GM18870 (cell line): ENCODE data around the gene HSPA12A.

Source experiments
- ATAC-seq: cut with Tn5 transposase; IDR thresholded peaks from one replicate; pipeline ENCODE4 v1.9.1; 2021; ENCODE audit warnings: moderate library complexity; ENCODE audit not compliant: unreplicated experiment

Gene HSPA12A

DNA sequence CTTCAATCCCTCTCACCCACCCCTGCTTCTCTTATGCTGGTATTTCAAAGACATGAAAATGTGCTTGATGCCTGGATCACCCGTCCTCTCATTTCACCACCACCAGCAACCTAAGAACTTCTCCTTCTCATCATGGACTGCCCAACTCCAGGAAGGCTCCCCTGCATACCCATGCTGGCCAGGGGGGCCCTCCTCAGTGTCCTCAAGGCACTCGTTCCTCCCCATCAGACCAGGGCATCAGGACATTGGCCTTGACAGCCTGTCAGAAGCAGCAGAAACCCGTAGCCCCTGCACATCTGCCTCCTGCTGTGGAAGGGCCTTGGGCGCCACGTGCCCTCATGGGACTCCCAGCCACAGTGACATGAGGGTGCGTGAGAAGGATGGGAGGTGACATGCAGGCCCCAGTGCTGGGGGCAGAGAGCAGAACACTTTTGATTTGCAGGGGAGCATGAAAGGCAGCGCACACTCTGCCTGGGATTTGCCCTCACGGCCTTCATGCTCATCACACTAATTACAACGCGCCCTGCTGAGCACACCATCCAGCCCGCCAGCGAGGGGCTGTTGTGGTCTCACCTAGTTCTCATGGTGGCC lies 1.9 kb upstream of the HSPA12A start:
- ATAC-seq = no peak

DNA sequence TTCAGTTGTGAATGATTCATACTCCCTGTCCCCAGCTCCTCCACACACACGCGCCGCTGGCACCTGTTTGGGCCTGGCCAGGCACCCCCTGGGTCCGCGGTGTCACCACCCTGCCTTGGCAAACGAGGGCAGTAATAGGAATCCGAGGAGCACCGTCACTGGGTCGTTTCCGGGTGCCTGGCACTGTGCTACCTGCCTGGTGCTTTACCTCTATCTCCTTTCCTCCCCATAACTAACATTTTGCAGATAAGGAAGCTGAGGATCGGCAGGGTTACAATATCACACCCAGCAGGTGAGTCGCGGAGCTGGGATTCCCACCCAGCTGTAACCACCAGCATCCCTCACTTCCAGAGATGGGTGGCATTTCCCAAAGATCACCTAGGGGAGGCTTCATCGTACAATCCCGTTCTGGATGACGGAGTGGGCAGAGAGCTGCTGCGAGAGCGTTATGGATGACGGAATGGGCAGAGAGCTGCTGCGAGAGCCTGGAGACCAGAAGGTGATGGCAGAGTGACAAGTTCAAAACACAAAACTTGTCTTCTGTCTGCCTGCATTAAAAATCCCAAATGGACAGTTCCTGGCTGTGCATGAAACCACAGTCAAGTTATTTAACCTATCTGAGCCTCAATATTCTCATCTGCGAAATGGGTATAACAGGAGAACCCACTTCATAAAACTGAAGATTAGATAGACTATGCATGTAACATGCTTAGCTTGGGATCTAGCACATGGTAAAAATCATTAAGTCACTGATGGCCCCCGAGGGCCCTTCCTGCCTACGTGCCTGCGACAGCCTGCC lies 1.1 kb upstream of the HSPA12A start:
- no peak for ATAC-seq

DNA sequence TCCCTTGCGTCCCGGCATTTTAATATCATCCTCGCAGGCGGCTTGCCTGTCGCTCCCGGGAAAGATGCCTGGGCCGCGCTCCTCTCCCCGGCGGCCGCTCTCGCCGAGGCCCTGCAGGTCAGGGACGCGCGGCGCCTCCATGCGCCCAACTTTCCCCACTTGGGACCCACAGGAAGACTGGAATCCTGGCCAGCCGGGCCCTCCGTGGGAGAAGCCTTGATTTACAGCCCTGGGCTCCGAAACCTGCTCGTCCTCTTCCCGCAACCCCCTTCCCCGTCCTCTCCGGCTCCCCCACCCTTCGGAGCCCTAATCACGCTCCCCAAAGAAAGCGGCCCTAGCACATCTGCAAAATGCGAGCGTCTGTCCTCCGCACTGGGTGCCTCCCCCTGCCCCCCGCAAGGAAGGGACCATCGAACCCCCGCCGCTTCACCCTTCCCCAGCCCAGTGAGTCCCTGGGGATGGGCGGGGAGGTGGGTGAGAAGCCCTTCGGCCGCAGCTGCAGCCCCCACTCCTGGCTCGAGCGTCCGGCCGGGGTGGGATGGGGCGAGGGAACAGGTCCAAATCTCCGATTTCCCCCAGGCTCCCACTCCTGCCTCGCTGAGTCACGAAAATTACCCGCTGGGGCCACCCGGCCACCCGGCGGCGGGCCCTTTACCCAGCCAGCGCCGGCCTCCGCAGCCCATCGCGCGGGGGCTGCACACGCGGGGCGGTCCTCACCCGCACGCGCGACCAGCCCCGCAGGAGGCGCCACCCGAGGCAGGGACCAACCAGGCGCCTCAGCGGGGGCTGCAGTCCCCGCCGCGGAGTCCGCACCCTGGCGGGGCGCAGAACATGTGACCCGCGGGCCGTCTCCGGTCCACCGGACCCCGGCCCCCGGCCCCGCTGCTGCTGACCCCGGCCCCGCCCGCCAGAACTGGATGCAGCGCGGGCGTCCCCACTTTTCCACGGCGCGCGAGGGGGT lies 695 bp downstream of the HSPA12A start:
- no peak for ATAC-seq

DNA sequence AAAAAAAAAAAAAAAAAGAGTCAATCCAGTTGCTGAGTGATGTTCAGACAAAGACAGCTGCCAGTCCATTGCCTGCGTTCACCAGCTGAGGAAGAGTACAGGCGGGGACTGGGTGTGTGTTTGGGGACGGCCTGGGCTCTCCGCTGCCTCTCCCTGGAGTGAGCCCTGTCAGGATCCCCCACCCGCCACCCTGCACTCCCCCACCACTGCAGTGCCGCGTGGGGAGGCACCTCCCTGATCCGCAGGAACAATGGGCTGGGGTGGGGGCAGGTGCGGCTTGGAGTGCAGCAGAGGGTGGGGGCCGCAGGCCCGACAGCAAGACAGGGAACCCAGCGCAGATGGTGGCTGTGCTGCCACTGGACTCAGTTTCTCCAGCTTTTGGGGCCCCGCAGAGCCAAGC lies 1.4 kb downstream of the HSPA12A start:
- ATAC-seq = no peak

DNA sequence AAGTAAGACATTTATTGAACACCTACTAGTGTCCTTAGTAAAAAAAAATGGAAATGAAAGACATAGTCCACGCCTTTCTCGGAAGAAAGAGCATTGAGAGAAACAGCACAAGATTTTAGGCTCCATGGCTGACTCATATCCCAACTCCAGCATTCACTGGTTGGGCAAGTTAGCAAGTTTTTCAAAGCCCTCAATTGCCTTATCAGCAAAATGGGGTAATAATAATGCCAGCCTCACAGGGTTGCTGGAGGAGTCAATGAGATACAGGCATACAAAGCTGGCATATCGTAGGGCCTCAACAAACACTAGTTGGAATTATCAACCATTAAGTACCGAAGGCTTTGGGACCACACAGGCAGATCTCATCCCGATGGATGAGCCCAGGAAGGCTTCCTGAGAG lies 4.0 kb downstream of the HSPA12A start:
- ATAC-seq = no peak

DNA sequence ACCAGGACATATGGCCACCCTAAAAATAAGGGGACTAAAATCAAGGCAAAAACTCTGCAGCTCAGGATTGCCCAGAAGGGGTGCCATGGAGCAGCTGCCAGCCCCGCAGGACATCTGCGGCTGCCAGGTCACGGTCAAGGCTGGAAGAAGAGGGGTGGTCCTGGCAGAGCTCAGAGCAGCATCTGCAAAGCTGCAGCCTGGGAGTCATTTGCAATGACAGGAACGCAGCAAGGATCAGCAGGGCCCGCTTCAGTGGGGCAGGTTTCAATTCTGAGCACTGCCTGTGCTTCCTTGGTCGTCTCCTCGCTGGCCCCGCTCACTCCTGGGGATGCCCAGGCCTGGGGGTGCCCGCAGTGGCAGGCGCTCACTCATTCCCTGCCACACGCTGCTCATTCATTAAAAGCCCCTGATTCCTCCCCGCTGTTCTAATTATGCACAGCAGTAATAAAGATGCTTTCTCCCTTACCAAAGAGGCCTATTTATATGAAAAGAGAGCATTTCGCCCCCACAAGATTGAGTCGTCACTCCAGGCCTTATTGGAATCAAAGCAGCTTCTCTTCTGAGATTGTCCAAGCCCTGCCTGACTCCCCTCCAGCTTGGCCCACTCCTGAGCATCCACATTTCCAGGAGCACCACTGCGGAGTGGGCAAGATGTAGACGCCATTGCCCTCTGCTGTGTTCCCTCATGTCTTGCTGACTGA lies 4.6 kb downstream of the HSPA12A start:
- ATAC-seq = no peak

DNA sequence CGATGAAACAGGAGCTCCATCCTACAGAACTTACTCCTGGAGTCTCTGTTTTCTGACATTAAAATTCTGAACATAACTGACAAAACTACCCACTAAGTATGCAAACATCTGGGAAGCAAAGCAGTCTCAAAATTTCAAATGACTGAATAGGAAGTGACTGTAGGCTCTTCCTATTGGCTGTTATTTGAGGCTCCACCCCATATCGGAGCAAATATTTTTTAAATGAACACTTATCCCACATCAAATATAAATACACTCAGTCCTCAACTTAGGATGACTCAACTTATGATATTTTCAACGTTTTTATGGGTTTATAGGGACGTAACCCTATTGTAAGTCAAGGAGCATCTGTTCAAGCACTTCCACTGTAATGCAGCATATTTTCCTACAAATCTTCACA lies 8.8 kb downstream of the HSPA12A start:
- ATAC-seq = no peak

DNA sequence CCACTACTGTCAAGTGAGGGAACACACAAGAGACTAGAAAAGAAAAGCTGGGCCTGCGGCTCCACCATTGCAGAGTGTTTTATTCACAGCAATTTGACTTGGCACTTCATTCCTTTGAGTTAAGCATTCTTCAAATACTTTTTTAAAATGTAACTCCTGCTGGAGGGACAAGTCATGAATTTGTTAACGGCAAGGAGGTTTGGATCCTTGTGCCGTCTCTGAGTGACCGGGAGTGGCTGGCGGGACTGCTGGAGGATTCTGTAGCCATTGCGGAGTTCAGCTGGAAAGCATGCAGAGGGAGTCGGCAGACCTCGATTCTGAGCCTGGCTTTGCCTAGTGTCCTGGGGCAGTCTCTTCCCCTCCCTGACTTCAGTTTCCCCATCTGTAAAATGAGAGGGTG lies 9.8 kb downstream of the HSPA12A start:
- no peak for ATAC-seq

DNA sequence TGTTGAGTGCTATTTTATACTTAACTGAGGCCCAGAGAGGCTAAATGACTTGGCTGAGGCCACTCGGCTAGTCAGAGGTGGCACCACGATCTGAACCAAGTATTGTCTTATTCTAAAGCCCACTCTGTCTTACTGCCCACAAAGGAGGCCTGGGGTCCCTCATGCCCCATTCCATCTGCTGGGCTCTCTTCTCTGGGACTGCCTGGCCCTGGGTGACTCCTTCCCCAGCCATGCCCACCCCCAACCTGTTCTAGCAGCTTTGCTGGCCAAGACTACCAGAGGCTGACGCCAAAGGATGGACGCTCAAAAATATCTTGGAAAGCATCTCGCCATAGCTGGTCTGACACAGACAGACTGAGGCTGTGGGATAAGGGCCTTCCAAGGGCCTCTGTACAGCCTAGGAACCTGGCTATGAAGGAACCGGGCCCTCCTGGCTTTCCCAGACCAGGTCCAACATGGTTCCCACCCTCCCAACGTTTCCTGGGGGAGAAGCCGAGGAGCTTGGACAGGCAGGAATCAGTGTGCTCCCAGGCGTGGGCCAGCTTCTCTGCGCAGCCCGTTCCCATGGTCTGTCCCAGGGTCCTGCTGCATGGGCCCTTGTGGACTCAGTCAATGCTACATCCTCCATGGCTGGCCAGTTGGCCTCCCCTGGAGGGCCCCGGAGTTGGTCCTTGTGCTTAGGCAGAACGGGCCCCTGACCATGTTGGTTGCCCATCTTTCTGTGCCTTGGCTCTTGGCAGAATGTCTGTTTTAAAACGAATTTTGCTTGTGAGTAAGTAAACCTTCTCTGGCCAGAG lies 11.7 kb downstream of the HSPA12A start:
- no peak for ATAC-seq

DNA sequence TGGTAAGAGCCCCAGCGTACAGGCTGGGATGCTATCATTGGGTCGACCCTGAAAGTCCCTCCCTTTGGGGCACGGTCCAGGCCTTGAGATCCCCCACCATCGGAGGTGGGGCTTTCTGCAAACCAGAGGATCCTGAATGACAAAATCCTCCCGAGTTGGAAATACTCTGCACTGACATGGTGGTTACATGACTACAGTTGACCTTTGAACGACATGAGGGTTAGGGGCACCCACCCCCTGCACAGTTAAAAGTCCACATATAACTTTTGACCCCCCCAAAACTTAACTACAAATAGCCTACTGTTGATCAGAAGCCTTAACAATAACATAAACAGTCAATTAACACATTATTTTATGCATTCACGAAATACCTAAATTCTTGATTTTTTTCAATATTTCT lies 13.1 kb downstream of the HSPA12A start:
- no peak for ATAC-seq

DNA sequence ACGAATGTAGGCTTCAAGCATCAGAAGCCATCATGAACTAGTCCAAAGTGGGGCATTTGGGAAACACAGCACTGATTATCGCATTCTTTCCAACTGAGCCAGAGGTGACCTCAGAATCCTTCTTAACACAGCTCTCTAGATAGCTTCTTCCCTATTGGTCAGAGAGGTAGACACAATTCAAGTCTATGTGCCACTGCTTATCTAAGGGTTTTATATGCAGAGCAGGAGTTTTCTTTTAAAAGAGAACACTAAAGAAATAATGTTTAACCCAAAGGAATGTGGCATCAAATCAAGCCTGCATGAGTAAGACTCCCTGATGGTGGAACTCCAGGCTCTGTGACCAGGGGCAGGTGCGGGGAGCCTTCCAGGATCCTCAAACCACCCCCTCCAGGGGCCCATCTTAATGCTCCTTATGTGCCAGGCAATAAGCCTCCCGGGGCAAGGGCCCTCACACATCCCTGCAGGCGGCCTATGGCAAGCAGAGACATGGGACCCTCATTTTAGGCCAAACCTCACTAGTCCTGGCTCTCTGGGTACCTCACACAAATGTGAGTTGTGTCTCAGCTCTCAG lies 13.8 kb downstream of the HSPA12A start:
- ATAC-seq = no peak

DNA sequence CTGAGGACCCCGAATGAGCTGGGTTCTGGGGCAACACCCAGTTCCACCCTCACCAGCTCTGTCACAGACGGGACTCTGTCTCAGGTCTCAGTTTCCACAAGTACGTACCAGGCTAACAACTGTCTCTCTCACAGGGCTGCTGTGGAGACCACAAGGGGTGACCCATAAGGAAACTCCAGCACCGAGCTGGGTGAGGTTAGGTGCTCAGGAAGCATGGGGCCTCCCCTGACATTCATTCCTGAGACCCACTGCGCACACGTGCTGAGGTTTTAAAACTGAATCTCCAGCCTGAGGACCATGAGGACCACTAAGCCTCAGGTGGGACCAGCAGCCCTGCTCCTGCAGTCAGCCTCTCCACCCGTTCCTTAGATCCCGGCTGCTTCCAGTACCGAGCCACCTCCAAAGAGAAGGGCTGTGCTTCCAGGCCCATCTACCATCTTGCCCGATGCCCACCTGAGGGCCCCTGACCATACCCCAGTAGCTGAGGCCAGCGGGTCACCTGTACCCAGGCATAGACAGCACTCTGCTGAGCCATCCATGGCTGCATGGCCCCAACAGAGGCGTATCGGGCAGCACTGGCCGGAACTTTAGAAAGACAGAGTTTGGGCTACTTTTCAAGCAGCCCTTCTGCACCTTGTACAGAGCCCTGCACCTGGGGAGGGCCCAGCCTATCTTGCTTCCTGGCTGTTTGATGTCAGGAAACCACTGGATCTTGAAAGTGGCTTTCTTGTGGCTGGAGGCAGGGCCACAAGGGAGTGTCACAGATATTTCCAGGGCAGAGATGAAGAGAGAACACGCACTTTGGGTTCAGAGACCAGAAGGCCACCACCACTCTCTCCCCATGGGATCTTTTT lies 18.7 kb downstream of the HSPA12A start:
- ATAC-seq = no peak

DNA sequence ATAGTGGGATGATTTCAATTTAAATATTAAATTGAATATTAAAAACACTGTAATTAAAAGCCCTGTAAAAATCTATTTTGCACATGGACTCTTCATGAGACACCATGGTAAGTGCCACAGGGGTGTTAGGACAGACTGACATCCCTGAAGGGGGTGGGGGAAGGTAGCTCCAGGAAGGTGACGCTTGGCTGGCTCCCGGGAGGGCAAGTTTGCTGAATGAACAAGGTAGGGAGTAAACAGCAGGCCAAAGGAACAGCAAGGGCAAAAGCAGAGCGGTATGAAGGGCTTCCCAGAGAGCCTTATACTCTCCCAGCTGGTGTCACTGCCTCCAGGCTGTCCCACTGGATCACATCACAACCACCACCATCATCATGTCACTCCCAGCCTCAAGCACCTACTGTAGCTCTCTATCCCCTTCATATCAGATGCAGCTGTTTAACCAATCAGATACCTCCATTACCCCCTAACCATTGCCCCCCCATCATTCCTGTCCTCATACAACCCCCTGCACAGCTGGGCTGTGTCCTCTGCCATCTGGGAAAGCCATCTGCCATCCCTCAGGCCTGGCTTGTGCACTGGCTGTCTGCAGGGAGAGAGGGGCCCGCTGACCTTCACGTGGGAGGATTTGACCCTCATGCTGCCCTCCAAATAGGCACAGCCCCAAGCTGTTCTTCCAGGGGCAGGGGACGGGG lies 19.5 kb downstream of the HSPA12A start:
- ATAC-seq = no peak

DNA sequence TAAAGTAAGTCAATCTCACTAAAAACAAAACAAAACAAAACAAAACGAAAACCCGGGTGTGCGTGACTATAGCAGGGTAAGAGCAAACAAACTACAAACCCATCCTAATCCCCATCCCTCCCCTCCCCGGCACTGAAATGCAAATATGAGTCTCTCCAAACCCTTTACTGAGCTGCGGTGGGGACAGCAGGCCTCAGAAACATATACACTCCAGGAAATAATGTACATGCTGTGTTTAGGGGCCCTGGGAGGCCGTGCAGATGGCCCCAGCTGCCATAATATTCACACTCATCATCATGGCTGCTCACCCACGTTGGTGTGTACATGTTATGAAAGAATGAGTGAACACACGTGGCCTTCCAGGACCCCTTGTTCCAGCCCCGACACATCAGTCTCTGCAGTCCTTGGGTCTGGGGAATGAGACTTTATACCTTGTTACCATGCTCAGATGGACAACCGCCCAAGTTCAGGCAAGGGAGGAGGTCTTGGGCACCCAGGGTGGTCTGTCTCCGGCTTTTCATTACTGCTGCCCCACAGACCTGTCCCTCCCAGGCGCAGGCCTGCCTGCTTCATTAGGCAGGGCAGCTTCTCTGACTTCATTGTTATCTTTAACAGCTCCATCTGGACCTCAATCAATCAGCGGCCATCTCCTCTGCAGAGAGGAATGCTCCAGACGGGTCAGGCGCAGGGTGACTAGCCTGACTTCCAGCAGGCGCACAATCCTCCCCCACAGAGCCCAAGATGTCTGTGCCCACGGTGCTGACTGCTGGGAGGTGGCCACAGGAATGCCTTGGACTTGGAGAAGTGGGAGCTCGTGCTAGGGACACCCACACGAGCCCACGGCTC lies 20.6 kb downstream of the HSPA12A start:
- no peak for ATAC-seq

DNA sequence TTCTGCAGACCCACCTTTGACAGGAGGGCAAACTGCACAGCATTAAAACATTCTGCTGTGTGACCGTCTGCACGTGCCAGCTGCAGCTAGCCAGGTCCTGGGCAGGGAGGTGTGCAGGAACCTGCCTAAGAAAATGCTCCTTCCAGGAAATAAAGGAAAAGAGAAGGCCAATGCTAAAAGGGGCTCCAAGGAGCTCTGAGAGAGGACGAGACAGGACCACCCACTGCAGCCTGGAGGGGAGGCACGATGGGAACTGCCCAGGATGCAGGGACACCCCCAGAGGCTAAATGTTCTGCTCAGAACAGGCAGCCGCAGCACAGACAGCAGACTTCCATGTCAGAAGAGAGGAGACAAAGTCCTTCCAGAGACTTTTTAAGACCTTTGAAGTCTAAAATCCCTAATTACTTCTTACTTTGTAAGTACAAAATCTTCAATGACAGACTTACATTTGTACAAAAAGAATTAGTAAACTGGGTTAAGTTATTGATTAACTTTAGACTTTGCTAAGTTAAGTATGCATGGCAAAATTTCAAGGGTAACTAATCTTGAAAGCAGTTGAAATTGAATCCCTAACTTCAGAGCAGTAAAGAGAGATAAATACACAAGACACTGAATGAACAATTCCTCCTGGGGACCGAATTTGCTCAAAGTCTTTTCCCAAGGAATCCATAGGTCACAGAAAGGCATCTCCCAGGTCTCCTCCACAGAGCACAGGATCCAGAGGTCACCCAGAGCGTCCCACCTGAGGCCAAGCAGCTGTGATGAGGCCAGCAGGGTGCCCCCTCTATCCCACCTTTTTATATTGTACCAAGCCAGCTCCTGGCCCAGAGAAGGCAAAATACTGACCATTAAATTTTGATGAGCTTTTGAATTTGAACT lies 21.5 kb downstream of the HSPA12A start:
- no peak for ATAC-seq

DNA sequence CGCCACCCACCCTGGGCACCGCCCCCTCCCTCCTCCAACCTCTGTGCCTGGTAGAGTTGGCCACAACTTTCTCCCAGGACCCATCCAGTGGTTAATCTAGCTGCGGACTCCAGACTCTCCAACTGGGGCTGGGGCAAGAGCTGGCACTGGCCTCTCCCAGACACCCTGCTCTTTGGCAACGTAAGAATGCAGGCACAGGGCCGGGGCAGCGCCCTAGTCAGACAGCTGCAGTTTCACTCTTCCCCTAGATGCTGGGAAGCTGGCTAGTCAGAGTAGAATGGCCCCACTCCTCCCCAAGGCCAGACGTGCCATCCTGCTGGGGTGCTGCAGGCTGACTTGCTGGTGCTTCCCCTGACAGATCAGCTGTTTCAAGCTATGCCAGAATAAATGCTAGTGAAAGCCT lies 22.1 kb downstream of the HSPA12A start:
- no peak for ATAC-seq

DNA sequence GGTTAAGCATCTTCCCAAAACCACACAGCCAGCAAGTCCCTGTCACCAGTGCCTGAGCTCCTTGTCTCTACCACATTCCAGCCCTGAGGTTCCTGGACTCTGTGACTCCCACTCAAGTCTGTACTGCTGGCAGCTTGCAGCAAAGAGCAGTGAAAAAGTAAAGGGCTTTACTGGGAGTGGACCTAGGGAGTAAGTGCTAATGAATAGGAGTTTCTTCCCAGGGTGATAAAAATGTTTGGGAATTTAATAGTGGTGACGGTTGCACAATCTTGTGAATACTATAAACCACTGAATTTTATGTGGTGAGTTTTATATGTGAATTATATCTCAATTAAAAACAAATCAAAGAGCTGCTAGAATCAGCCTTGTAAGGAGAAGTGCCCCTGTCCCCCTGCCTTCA lies 22.6 kb downstream of the HSPA12A start:
- no peak for ATAC-seq
